Neutrophil (primary cell): ENCODE data around the gene MED12L.

Experiments used
- H3K27ac ChIP-seq: fragments of 200-600 bp; sonication (generic); 2 replicates; pipeline ENCODE4 v1.5.1; 2016; ENCODE audit warnings: mild to moderate bottlenecking, moderate library complexity
- H3K27me3 ChIP-seq: fragments of 200-600 bp; sonication (generic); 2 replicates; pipeline ENCODE4 v1.6.0; 2016; ENCODE audit warnings: mild to moderate bottlenecking
- H3K36me3 ChIP-seq: fragments of 200-600 bp; sonication (generic); 2 replicates; pipeline ENCODE4 v1.5.1; 2017
- H3K4me1 ChIP-seq, 2 experiments: fragments of 200-600 bp in 1 of 2; sonication (generic) in 1 of 2; 1 replicate in 1 of 2; 2 replicates in 1 of 2; pipeline versions ENCODE4 v1.5.1 to v1.6.1; 2013 to 2016; ENCODE audit warnings: low read depth in 1 of 2, low read length in 1 of 2, mild to moderate bottlenecking in 1 of 2, moderate library complexity in 1 of 2; ENCODE audit not compliant: control insufficient read depth in 1 of 2, insufficient read depth in 1 of 2
- H3K4me3 ChIP-seq, 2 experiments: fragments of 200-600 bp in 1 of 2; sonication (generic) in 1 of 2; 1 replicate in 1 of 2; 2 replicates in 1 of 2; pipeline ENCODE4 v1.5.1; 2013 to 2016; ENCODE audit warnings: low read depth in 1 of 2, low read length in 1 of 2, mild to moderate bottlenecking in 1 of 2, moderate library complexity in 1 of 2
- H3K9me3 ChIP-seq: fragments of 200-600 bp; sonication (generic); 2 replicates; pipeline ENCODE4 v1.5.1; 2016
- CTCF ChIP-seq: fragments of 200-600 bp; sonication (generic); IDR thresholded peaks from 2 replicates; pipeline ENCODE4 v1.5.1; 2016; ENCODE audit warnings: antibody characterized with exemption

Gene MED12L

GRCh38 chr3:151483488-151483887 is 398.0 kb downstream of the MED12L start:
- no peaks in the 10 kb centered on the region for H3K27me3 ChIP-seq
- H3K36me3 ChIP-seq: no peaks in the 10 kb centered on the region
- no peak overlapping the region for H3K27ac ChIP-seq
- H3K9me3 ChIP-seq: no peaks in the 10 kb centered on the region
- TF ChIP-seq CTCF: no peak
- no peaks in the 10 kb centered on the region for H3K4me1 ChIP-seq
- H3K4me3 ChIP-seq: no peak overlapping the region

- H3K36me3 ChIP-seq: no peaks in the 10 kb centered on the region
- H3K27me3 ChIP-seq: no peaks in the 10 kb centered on the region
- no peaks in the 10 kb centered on the region for H3K9me3 ChIP-seq
- H3K4me3 ChIP-seq: no peak overlapping the region
- no peak for TF ChIP-seq CTCF
- H3K27ac ChIP-seq: no peak overlapping the region
- no peaks in the 10 kb centered on the region for H3K4me1 ChIP-seq
Observed at GRCh38 chr3:151483961-151484520, 398.6 kb downstream of the MED12L start.
